A673 (cell line): Measurements from ENCODE around the gene BPIFB1. TPM values are rescaled to one million over a fixed set of nuclear protein-coding genes. Genes with fewer than 3 reads are reported as not detected.

Experiments used
- BruUV-seq: library from RNA; stranded (reverse); fragments of 400-500 nt; replicated peaks from 2 replicates; lab custom pipeline; 2021; lab: Mats Ljungman, UMichigan
- CTCF ChIA-PET: fragments of 300-600 bp; sonication (Branson Sonifier 250); formaldehyde crosslinking; loops from one replicate; lab custom pipeline; 2022; ENCODE audit warnings: antibody characterized with exemption; lab: Charles Lee
- POLR2A ChIA-PET: fragments of 300-600 bp; sonication (Branson Sonifier 250); formaldehyde crosslinking; loops from one replicate; lab custom pipeline; 2022; ENCODE audit warnings: antibody characterized with exemption; ENCODE audit not compliant: low non-redundant PET; lab: Charles Lee
- DNase-seq: peaks from one replicate; pipeline ENCODE4 v3.0.0-alpha.2; 2015; ENCODE audit warnings: low spot score
- H3K27ac ChIP-seq: fragments of 200-600 bp; sonication (generic); 2 replicates; pipeline ENCODE4 v1.5.1; 2016; ENCODE audit warnings: mixed run types, low read depth, mild to moderate bottlenecking, mixed read lengths, antibody characterized with exemption, low read length; ENCODE audit not compliant: poor library complexity, severe bottlenecking
- H3K27me3 ChIP-seq: fragments of 200-600 bp; sonication (generic); replicated peaks from 2 replicates; pipeline ENCODE4 v1.6.1; 2017; ENCODE audit warnings: mixed run types, low read depth, mild to moderate bottlenecking, mixed read lengths, antibody characterized with exemption, low read length; ENCODE audit not compliant: insufficient read depth, poor library complexity
- H3K36me3 ChIP-seq: fragments of 200-600 bp; sonication (generic); 2 replicates; pipeline ENCODE4 v1.6.1; 2016; ENCODE audit warnings: mixed run types, mild to moderate bottlenecking, mixed read lengths, antibody characterized with exemption, low read length; ENCODE audit not compliant: insufficient read depth, poor library complexity, severe bottlenecking
- H3K4me1 ChIP-seq: fragments of 200-600 bp; sonication (generic); 2 replicates; pipeline ENCODE4 v1.6.1; 2017; ENCODE audit warnings: mixed run types, mild to moderate bottlenecking, mixed read lengths, antibody characterized with exemption, low read length; ENCODE audit not compliant: insufficient read depth, poor library complexity, severe bottlenecking
- H3K4me3 ChIP-seq: fragments of 200-600 bp; sonication (generic); 2 replicates; pipeline ENCODE4 v1.5.1; 2016; ENCODE audit warnings: low read depth, mixed run types, mild to moderate bottlenecking, mixed read lengths, low read length; ENCODE audit not compliant: poor library complexity, severe bottlenecking
- H3K9me3 ChIP-seq: fragments of 200-600 bp; sonication (generic); 2 replicates; pipeline ENCODE4 v1.6.1; 2016; ENCODE audit warnings: mixed run types, low read depth, mild to moderate bottlenecking, mixed read lengths, antibody characterized with exemption, low read length; ENCODE audit not compliant: poor library complexity, severe bottlenecking
- CTCF ChIP-seq: fragments of 300-800, 200-600 bp; sonication (generic); conservative IDR thresholded peaks from 2 replicates; pipeline ENCODE4 v1.5.1; 2017; ENCODE audit warnings: low read depth, mild to moderate bottlenecking, antibody characterized with exemption, low read length, moderate library complexity, mixed read lengths
- EZH2 ChIP-seq: fragments of 200-600 bp; sonication (generic); IDR thresholded peaks from 2 replicates; pipeline ENCODE4 v1.6.1; 2017; ENCODE audit warnings: borderline replicate concordance, low read depth, mild to moderate bottlenecking, mixed read lengths, antibody characterized with exemption, low read length; ENCODE audit not compliant: poor library complexity, severe bottlenecking
- intact Hi-C: fragments of 100-400 bp; cut with micrococcal nuclease; formaldehyde crosslinking; loops from one replicate; pipeline ENCODE4 v1.10.0; 2022; ENCODE audit not compliant: unreplicated experiment
- total RNA-seq: library from RNA; stranded (reverse); gene quantifications from 2 replicates; pipeline ENCODE4 v1.2.3, GENCODE V29; 2021

The BPIFB1 gene
- total RNA-seq, 1 experiment from 2014 or later = not detected

- peak; percentile 74 for DNase-seq
- no peak overlapping the region for H3K4me3 ChIP-seq
Observed at GRCh38 chr20:33299111-33299603, 16.1 kb downstream of the BPIFB1 start.

GRCh38 chr20:33301192-33301930 is 18.3 kb downstream of the BPIFB1 start:
- Histone ChIP-seq H3K9me3 (no peaks in the 10 kb centered on the region), H3K4me1 (no peaks in the 10 kb centered on the region), H3K27me3 (peaks cover 28% of the 10 kb centered on the region), H3K4me3 (no peak overlapping the region), H3K36me3 (no peaks in the 10 kb centered on the region), H3K27ac (no peak overlapping the region)
- ChIA-PET CTCF (no interaction called here), POLR2A (no interaction called here)
- TF ChIP-seq CTCF (no peak), EZH2 (no peak)
- intact Hi-C loops = no loop called here
- no TSS peak for BruUV-seq
- no peak for DNase-seq

More at GRCh38 chr20:33299111-33299603, 16.1 kb downstream of the BPIFB1 start:
- Histone ChIP-seq H3K9me3 (no peaks in the 10 kb centered on the region), H3K36me3 (no peaks in the 10 kb centered on the region), H3K27ac (no peak overlapping the region), H3K27me3 (peaks cover 40% of the 10 kb centered on the region), H3K4me1 (no peaks in the 10 kb centered on the region)
- POLR2A ChIA-PET = no interaction called here
- CTCF ChIA-PET = no interaction called here
- BruUV-seq = no TSS peak
- TF ChIP-seq EZH2 = no peak
- peak; percentile 95 for TF ChIP-seq CTCF
- intact Hi-C loops = loop anchor here (1.0 to 10.0 kb wide), 2 partner anchors 204 to 397 kb away; no protein-coding TSS in a partner anchor

- no peaks in the 10 kb centered on the region for H3K36me3 ChIP-seq
- BruUV-seq = no TSS peak
- TF ChIP-seq EZH2 (no peak), CTCF (no peak)
- no peaks in the 10 kb centered on the region for H3K9me3 ChIP-seq
- DNase-seq = no peak
- H3K27ac ChIP-seq = no peak overlapping the region
- H3K4me1 ChIP-seq = no peaks in the 10 kb centered on the region
- CTCF ChIA-PET = interaction anchor here (0.6 kb wide), 1 partner anchor 9 kb away, joined by 3 read pairs; no protein-coding TSS in a partner anchor
- POLR2A ChIA-PET = no interaction called here
- peaks cover 6% of the 10 kb centered on the region for H3K27me3 ChIP-seq
- intact Hi-C loops = no loop called here
- H3K4me3 ChIP-seq = no peak overlapping the region
Observed at GRCh38 chr20:33303595-33303994, 20.6 kb downstream of the BPIFB1 start.
